Esophagus squamous epithelium (tissue), 4 donors: ENCODE results near the gene TUBA3D.
"Not testable (repeated sequence)": the region's sequence is repeated elsewhere in the genome, so short reads cannot be mapped to it uniquely, and the experiment has no call there.

Source experiments
- POLR2A ChIP-seq, 4 donors: fragments of 450-650 bp; IDR thresholded peaks; one replicate each; pipeline ENCODE4 v1.6.1; 2017; ENCODE audit warnings: antibody characterized with exemption in 4 of 4, mild to moderate bottlenecking in 4 of 4, moderate library complexity in 3 of 4
- TF ChIP-seq, protein P1 (sequence below), 6 experiments: fragments of 450-650 bp in 4 of 6; fragments of 200-600 bp in 2 of 6; sonication (generic) in 2 of 6; IDR thresholded peaks; one replicate each; pipeline ENCODE4 v1.5.1; 2016 to 2019; ENCODE audit warnings: antibody characterized with exemption in 6 of 6, mild to moderate bottlenecking in 4 of 6, moderate library complexity in 4 of 6

DNA sequence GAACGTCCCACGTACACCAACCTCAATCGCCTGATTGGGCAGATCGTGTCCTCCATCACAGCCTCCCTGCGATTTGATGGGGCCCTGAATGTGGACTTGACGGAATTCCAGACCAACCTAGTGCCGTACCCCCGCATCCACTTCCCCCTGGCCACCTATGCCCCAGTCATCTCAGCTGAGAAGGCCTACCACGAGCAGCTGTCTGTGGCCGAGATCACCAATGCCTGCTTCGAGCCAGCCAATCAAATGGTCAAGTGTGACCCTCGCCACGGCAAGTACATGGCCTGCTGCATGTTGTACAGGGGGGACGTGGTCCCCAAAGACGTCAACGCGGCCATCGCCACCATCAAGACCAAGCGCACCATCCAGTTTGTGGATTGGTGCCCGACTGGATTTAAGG lies 4.4 kb downstream of the TUBA3D start:
- TF ChIP-seq, protein P1, sequence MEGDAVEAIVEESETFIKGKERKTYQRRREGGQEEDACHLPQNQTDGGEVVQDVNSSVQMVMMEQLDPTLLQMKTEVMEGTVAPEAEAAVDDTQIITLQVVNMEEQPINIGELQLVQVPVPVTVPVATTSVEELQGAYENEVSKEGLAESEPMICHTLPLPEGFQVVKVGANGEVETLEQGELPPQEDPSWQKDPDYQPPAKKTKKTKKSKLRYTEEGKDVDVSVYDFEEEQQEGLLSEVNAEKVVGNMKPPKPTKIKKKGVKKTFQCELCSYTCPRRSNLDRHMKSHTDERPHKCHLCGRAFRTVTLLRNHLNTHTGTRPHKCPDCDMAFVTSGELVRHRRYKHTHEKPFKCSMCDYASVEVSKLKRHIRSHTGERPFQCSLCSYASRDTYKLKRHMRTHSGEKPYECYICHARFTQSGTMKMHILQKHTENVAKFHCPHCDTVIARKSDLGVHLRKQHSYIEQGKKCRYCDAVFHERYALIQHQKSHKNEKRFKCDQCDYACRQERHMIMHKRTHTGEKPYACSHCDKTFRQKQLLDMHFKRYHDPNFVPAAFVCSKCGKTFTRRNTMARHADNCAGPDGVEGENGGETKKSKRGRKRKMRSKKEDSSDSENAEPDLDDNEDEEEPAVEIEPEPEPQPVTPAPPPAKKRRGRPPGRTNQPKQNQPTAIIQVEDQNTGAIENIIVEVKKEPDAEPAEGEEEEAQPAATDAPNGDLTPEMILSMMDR (IDR thresholded peaks at IDR 0.05) = not testable (repeated sequence)
- not testable (repeated sequence) for TF ChIP-seq POLR2A (IDR thresholded peaks at IDR 0.05)
